LNCaP clone FGC (cell line): ENCODE data around the gene PGAM2.

Experiments used
- DNase-seq: peaks from one replicate; pipeline ENCODE4 v3.0.0-alpha.2; 2011; ENCODE audit warnings: low read depth
- H3K4me3 ChIP-seq: 2 replicates; pipeline ENCODE4 v1.5.1; 2011; ENCODE audit warnings: mild to moderate bottlenecking, low read depth, low read length, control low read depth
- CTCF ChIP-seq: IDR thresholded peaks from 2 replicates; pipeline ENCODE4 v1.5.1; 2012; ENCODE audit warnings: mild to moderate bottlenecking; ENCODE audit not compliant: control insufficient read depth, insufficient read depth; ENCODE audit errors: extremely low read depth

Gene PGAM2

GRCh38 chr7:44087911-44088838 lies 22.8 kb upstream of the PGAM2 start:
- no peak for DNase-seq
- TF ChIP-seq CTCF, result no peak
- no peak overlapping the region for H3K4me3 ChIP-seq

GRCh38 chr7:44086627-44087026 lies 21.3 kb upstream of the PGAM2 start:
- no peak overlapping the region for H3K4me3 ChIP-seq
- DNase-seq, result no peak
- TF ChIP-seq CTCF, result no peak

- H3K4me3 ChIP-seq, result no peak overlapping the region
- no peak for TF ChIP-seq CTCF
- DNase-seq, result no peak
Measured at GRCh38 chr7:44085546-44085945, 20.2 kb upstream of the PGAM2 start.

- no peak overlapping the region for H3K4me3 ChIP-seq
- no peak for TF ChIP-seq CTCF
- DNase-seq, result no peak
Measured at GRCh38 chr7:44084701-44085100, 19.3 kb upstream of the PGAM2 start.

GRCh38 chr7:44083796-44084195 lies 18.4 kb upstream of the PGAM2 start:
- no peak overlapping the region for H3K4me3 ChIP-seq
- no peak for TF ChIP-seq CTCF
- DNase-seq, result no peak

- peak overlapping the region; percentile 81 for H3K4me3 ChIP-seq
- DNase-seq, result peak; percentile 96
- no peak for TF ChIP-seq CTCF
Measured at GRCh38 chr7:44082541-44083207, 17.3 kb upstream of the PGAM2 start.
